GM23248 (cell line): ENCODE results near the gene SNCA. TPM values are rescaled to one million over a fixed set of nuclear protein-coding genes. Genes with fewer than 3 reads are reported as not detected.

Experiments used
- DNase-seq: peaks from one replicate; pipeline ENCODE4 v3.0.0-alpha.2; 2015
- H2AFZ ChIP-seq: fragments of 200-600 bp; sonication (generic); 2 replicates; pipeline ENCODE4 v1.6.1; 2016; ENCODE audit warnings: antibody characterized with exemption
- H3F3A ChIP-seq: fragments of 200-600 bp; sonication (generic); 2 replicates; pipeline ENCODE4 v1.6.1; 2016; ENCODE audit warnings: mild to moderate bottlenecking, antibody characterized with exemption, mixed run types; ENCODE audit not compliant: insufficient read depth
- H3K27ac ChIP-seq: fragments of 200-600 bp; sonication (generic); 2 replicates; pipeline ENCODE4 v1.5.1; 2016; ENCODE audit warnings: mild to moderate bottlenecking
- H3K27me3 ChIP-seq: fragments of 200-600 bp; sonication (generic); replicated peaks from 2 replicates; pipeline ENCODE4 v1.6.1; 2016; ENCODE audit warnings: mild to moderate bottlenecking; ENCODE audit not compliant: insufficient read depth
- H3K36me3 ChIP-seq: fragments of 200-600 bp; sonication (generic); 2 replicates; pipeline ENCODE4 v1.6.1; 2016; ENCODE audit warnings: low read depth, mild to moderate bottlenecking
- H3K4me1 ChIP-seq: fragments of 200-600 bp; sonication (generic); 2 replicates; pipeline ENCODE4 v1.6.1; 2016; ENCODE audit warnings: mild to moderate bottlenecking; ENCODE audit not compliant: insufficient read depth
- H3K4me2 ChIP-seq: fragments of 200-600 bp; sonication (generic); one replicate; pipeline ENCODE4 v1.6.1; 2016; ENCODE audit warnings: mild to moderate bottlenecking; ENCODE audit not compliant: unreplicated experiment
- H3K4me3 ChIP-seq: fragments of 200-600 bp; sonication (generic); 2 replicates; pipeline ENCODE4 v1.5.1; 2016; ENCODE audit warnings: mild to moderate bottlenecking
- H3K79me2 ChIP-seq: fragments of 200-600 bp; sonication (generic); 2 replicates; pipeline ENCODE4 v1.6.1; 2016; ENCODE audit warnings: mild to moderate bottlenecking; ENCODE audit not compliant: insufficient read depth
- H3K9ac ChIP-seq: fragments of 200-600 bp; sonication (generic); 2 replicates; pipeline ENCODE4 v1.6.1; 2016; ENCODE audit warnings: mild to moderate bottlenecking
- H3K9me2 ChIP-seq: fragments of 200-600 bp; sonication (generic); 2 replicates; pipeline ENCODE4 v1.6.1; 2016; ENCODE audit warnings: mixed run types, mild to moderate bottlenecking, moderate library complexity; ENCODE audit not compliant: insufficient read depth
- H3K9me3 ChIP-seq: fragments of 200-600 bp; sonication (generic); one replicate; pipeline ENCODE4 v1.6.1; 2017; ENCODE audit warnings: low read depth
- H4K20me1 ChIP-seq: fragments of 200-600 bp; sonication (generic); 2 replicates; pipeline ENCODE4 v1.6.0; 2016; ENCODE audit not compliant: insufficient read depth
- EZH2 ChIP-seq: fragments of 200-600 bp; sonication (generic); IDR thresholded peaks from 2 replicates; pipeline ENCODE4 v1.6.1; 2018; ENCODE audit warnings: antibody characterized with exemption, mild to moderate bottlenecking; ENCODE audit not compliant: insufficient read depth, poor library complexity, severe bottlenecking
- EZH2phosphoT487 ChIP-seq: fragments of 200-600 bp; sonication (generic); IDR thresholded peaks from 2 replicates; pipeline ENCODE4 v1.6.1; 2018; ENCODE audit warnings: antibody characterized with exemption, moderate library complexity, mild to moderate bottlenecking, low read depth; ENCODE audit not compliant: insufficient read depth
- whole genome bisulfite sequencing, 2 experiments: methylation state at CpG; one replicate each; pipeline ENCODE4 v1.1.6; 2015 to 2017; ENCODE audit warnings: low lambda C conversion rate in 2 of 2, low coverage in 1 of 2; ENCODE audit errors: missing lambda C conversion rate in 2 of 2; 5-methylcytosine and 5-hydroxymethylcytosine counted together
- in situ Hi-C: fragments of 300-500 bp; cut with MboI; formaldehyde crosslinking; loops from 2 replicates; pipeline ENCODE4 v1.15.0; 2020
- polyA plus RNA-seq: library from polyadenylated mRNA; unstranded; fragments of >200 nt; fragmentation: Nextera tagmentation; extraction: Ambion mirVana; gene quantifications from 2 replicates; pipeline ENCODE4 v1.2.1, GENCODE V29; 2016
- total RNA-seq: library from RNA; depleted of rRNA; stranded (reverse); fragments of >200 nt; shearing (Covaris generic); gene quantifications from 2 replicates; pipeline ENCODE4 v1.2.3, GENCODE V29; 2014; rRNA removed

The SNCA gene
- total RNA-seq (not detected in 2 replicates), polyA plus RNA-seq (0.25 TPM in 1 of 2 replicates, not detected in the other)

DNA sequence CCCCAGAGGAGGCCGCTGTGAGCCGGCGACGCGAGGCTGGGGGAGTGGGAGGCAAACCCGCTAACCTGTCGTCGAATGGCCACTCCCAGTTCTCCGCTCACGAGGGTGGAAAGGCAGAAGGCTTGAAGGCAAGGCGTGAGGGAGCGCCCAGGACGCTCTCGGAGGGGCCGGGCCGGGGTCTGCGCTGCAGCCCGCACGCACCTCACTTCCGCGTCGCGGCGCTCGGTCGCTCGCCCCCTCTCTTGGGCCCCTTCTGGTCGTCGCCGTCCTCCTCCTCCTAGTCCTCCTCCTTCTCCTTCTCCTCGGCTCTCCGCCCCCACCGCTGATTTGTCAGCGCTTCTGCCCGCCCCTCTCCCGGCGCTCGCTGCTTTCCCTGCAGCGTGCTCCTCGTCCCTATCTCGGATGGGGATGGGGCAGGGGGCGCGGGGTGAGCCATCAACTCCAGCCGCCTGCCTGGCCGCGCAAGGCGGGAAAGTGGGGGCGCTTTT lies at the start of gene SNCA:
Gene SNCA, minus strand, starts transcription at position 265 of the 488 bp plus-strand sequence. CDS start 1,494 bp downstream, outside the sequence.
- no peaks in the 10 kb centered on the region for H3K9me3 ChIP-seq
- peaks cover 70% of the 10 kb centered on the region for H3K27me3 ChIP-seq
- TF ChIP-seq EZH2 (no peak), EZH2phosphoT487 (no peak)
- H4K20me1 ChIP-seq: no peaks in the 10 kb centered on the region
- peak within 1 kb of the TSS; percentile 67 for H3K4me2 ChIP-seq
- DNase-seq: peak; percentile 67
- no peaks in the 10 kb centered on the region for H3K4me1 ChIP-seq
- no peak within 1 kb of the TSS for H3K27ac ChIP-seq
- no peaks in the 10 kb centered on the region; the same call in 1 of the 2 replicates for H3K9me2 ChIP-seq
- H3K79me2 ChIP-seq: no peaks in the 10 kb centered on the region
- in situ Hi-C loops: no loop called here
- whole genome bisulfite sequencing, 2 experiments: 1 to 4% methylated on average over 10 to 48 of the region's 48 CpGs
- peak within 1 kb of the TSS; percentile 71 for H2AFZ ChIP-seq
- no peaks in the 10 kb centered on the region for H3K36me3 ChIP-seq
- no peaks in the 10 kb centered on the region for H3F3A ChIP-seq
- peak within 1 kb of the TSS; percentile 68 for H3K4me3 ChIP-seq
- H3K9ac ChIP-seq: no peak within 1 kb of the TSS

DNA sequence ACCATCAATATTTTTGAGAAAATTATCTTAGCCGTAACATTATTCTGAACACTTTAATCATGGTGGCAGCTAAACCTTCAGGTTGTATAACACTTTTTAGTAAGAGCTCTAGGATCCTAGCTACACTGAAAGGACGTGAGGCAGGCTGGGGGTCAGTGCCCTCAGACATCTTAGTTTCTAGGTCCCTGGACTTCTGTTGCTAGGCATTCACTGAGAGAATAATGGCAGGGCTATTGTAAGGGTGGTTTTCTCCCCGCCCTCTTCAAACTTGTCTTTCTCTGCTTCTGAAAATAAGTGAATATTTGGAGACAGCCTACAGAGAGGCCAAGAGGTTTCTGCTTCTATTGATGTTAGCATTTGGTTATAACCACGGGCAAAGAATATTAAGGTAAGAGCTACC lies 42.3 kb upstream of the SNCA start:
- H3K9ac ChIP-seq: no peak overlapping the region
- H3K4me1 ChIP-seq: no peaks in the 10 kb centered on the region
- H3K27ac ChIP-seq: no peak overlapping the region
- H3K27me3 ChIP-seq: 0 out of 2 replicates have a peak, but pooled peaks cover 17% of the 10 kb centered on the region
- no peaks in the 10 kb centered on the region for H4K20me1 ChIP-seq
- in situ Hi-C loops: loop anchor here (25.0 kb wide), 1 partner anchor 392 kb away; no protein-coding TSS in a partner anchor
- no peaks in the 10 kb centered on the region for H3K9me3 ChIP-seq
- no peaks in the 10 kb centered on the region for H3F3A ChIP-seq
- H3K9me2 ChIP-seq: no peaks in the 10 kb centered on the region
- no peak for DNase-seq
- no peaks in the 10 kb centered on the region for H3K79me2 ChIP-seq
- TF ChIP-seq EZH2phosphoT487: no peak
- no peak for TF ChIP-seq EZH2
- no peak overlapping the region for H2AFZ ChIP-seq
- no peak overlapping the region for H3K4me3 ChIP-seq
- 31 to 37% methylated on average over 4 of the region's 4 CpGs for WGBS, 2 experiments
- H3K4me2 ChIP-seq: no peak overlapping the region
- no peaks in the 10 kb centered on the region for H3K36me3 ChIP-seq

DNA sequence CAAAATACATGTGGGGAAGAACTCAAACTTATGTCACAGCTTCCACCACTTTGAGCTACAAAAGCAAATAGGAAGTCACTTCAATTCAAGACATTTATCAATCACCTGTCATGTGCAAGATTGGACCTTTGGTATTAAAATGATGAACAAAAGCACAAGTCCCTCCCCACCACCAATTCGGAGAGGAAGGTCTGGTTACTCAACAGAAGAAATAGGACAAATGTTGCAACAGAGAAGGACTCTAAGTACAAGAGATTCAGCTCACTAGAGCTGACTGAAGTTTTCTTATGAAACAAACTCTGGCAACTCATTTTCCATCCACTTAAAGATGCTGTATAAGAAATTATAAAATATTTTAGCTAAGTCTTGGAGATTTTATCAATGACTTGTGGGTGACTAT lies 41.6 kb upstream of the SNCA start:
- H3K27me3 ChIP-seq: 0 out of 2 replicates have a peak, but pooled peaks cover 17% of the 10 kb centered on the region
- WGBS, 2 experiments: 5 to 14% methylated on average over 1 of the region's 1 CpG
- no peak overlapping the region for H3K4me3 ChIP-seq
- no peak overlapping the region for H3K9ac ChIP-seq
- in situ Hi-C loops: loop anchor here (25.0 kb wide), 1 partner anchor 391 kb away; no protein-coding TSS in a partner anchor
- H3K4me2 ChIP-seq: no peak overlapping the region
- H3K27ac ChIP-seq: no peak overlapping the region
- no peaks in the 10 kb centered on the region for H3F3A ChIP-seq
- TF ChIP-seq EZH2phosphoT487 (no peak), EZH2 (no peak)
- H3K4me1 ChIP-seq: no peaks in the 10 kb centered on the region
- H4K20me1 ChIP-seq: no peaks in the 10 kb centered on the region
- H3K36me3 ChIP-seq: no peaks in the 10 kb centered on the region
- no peaks in the 10 kb centered on the region for H3K9me3 ChIP-seq
- H3K9me2 ChIP-seq: no peaks in the 10 kb centered on the region
- peak; percentile 3 for DNase-seq
- no peaks in the 10 kb centered on the region for H3K79me2 ChIP-seq
- no peak overlapping the region for H2AFZ ChIP-seq

DNA sequence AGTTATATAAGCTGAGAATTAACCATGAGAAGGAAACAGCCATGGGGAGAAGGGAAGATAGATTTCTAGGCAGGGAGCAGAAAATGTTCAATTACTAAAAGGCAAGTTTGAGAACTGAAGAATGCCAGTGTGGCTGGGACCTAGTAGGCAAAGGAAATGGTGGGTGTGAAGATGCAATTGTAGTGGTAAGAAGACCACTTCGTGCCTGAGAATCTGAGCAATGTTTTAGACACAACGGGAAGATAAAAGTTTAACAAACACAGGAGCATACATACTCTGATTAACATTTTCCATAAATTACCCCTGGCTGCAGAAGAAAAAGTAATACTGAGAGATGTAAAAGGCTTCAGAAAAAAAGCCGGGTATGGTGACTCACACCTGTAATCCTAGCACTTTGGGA lies 39.6 kb upstream of the SNCA start:
- Histone ChIP-seq H2AFZ (no peak overlapping the region), H3F3A (no peaks in the 10 kb centered on the region), H3K4me1 (no peaks in the 10 kb centered on the region), H3K9me2 (no peaks in the 10 kb centered on the region), H3K27me3 (0 out of 2 replicates have a peak, but pooled peaks cover 13% of the 10 kb centered on the region), H3K36me3 (no peaks in the 10 kb centered on the region), H3K4me2 (no peak overlapping the region), H3K79me2 (no peaks in the 10 kb centered on the region), H3K9ac (no peak overlapping the region), H4K20me1 (no peaks in the 10 kb centered on the region), H3K27ac (no peak overlapping the region), H3K4me3 (no peak overlapping the region), H3K9me3 (no peaks in the 10 kb centered on the region)
- WGBS, 2 experiments: 65 to 67% methylated on average over 3 of the region's 3 CpGs
- TF ChIP-seq EZH2phosphoT487: no peak
- no peak for TF ChIP-seq EZH2
- no peak for DNase-seq
- in situ Hi-C loops: loop anchor here (25.0 kb wide), 1 partner anchor 389 kb away; no protein-coding TSS in a partner anchor
